ENCODE data around the gene FNIP1. TPM values are rescaled to one million over a fixed set of nuclear protein-coding genes. Genes with fewer than 3 reads are reported as not detected.

Gene FNIP1
- total and polyA plus RNA-seq, 2 donors (not counting 1 experiment from before 2014, with no cell fraction given), result 10.3 to 52.8 TPM

GRCh38 chr5:131634238-131634637, 162.6 kb downstream of the FNIP1 start:
- TF ChIP-seq CTCF (IDR thresholded peaks at IDR 0.05), result no peak
- TF ChIP-seq EZH2 (IDR thresholded peaks at IDR 0.05; ENCODE audit: borderline replicate concordance, insufficient read depth, low read depth, low read length, poor library complexity, severe bottlenecking), result no peak
- Histone ChIP-seq H3K36me3 (replicated peaks in 1 of 2; ENCODE audit: control extremely low read depth in 1 of 2, control insufficient read depth in 1 of 2, extremely low read depth in 1 of 2, insufficient read depth in 2 of 2, low read length in 1 of 2) (peaks cover 0 to 7% of the 10 kb centered on the region in 2 experiments), H3K27ac (ENCODE audit: low read length in 2 of 2) (peak overlapping the region; percentile 91 to 99), H4K20me1 (ENCODE audit: control insufficient read depth, insufficient read depth, low read length, poor library complexity, severe bottlenecking) (peaks cover 21% of the 10 kb centered on the region), H3K27me3 (replicated peaks in 1 of 4; ENCODE audit: control extremely low read depth in 1 of 4, control insufficient read depth in 3 of 4, insufficient read depth in 4 of 4, low read length in 3 of 4) (no peaks in the 10 kb centered on the region), H3K9me3 (ENCODE audit: control extremely low read depth in 1 of 3, control insufficient read depth in 2 of 3, insufficient read depth in 1 of 3, low read length in 2 of 3) (no peaks in the 10 kb centered on the region), H3K4me3 (ENCODE audit: control extremely low read depth in 1 of 5, extremely low read depth in 1 of 5, insufficient read depth in 1 of 5, low read depth in 2 of 5, low read length in 4 of 5) (peak overlapping the region; percentile 77 to 90 (median 78)), H3K4me2 (replicated peaks; ENCODE audit: low read depth, low read length, poor library complexity, severe bottlenecking) (peak overlapping the region; percentile 76), H3K79me2 (ENCODE audit: control insufficient read depth, insufficient read depth, low read length) (peaks cover 61% of the 10 kb centered on the region), H2AFZ (ENCODE audit: insufficient read depth, low read depth, low read length, poor library complexity, severe bottlenecking) (peak overlapping the region; percentile 92), H3K4me1 (ENCODE audit: control insufficient read depth in 2 of 2, insufficient read depth in 2 of 2, low read length in 2 of 2) (peaks cover 37 to 41% of the 10 kb centered on the region in 2 donors), H3K9ac (ENCODE audit: low read length) (peak overlapping the region; percentile 94)
- ChIA-PET CTCF (no interaction called here), POLR2A (interaction anchor here (1.2 kb wide), 1 partner anchor 163 kb away, joined by 3 read pairs; the partner anchor contains the start of gene FNIP1)
- Mint-ChIP-seq H3K27me3 (no peaks in the 10 kb centered on the region), H3K4me3 (peak overlapping the region; percentile 95), H3K4me1 (peaks cover 38% of the 10 kb centered on the region), H3K27ac (peak overlapping the region; percentile 99), H3K9me3 (ENCODE audit: insufficient read depth) (no peaks in the 10 kb centered on the region)
- WGBS (ENCODE audit: insufficient coverage), result 0% methylated on average over 4 of the region's 4 CpGs
- ATAC-seq (ENCODE audit: low read depth) (no peak), DNase-seq (no peak)
- intact Hi-C loops (cut with micrococcal nuclease), result loop anchor here (2.0 to 10.0 kb wide), 4 partner anchors 45 to 861 kb away; partner anchors contain the start of genes HINT1 and IRF1

GRCh38 chr5:131633830-131634229, 163.0 kb downstream of the FNIP1 start:
- peak; percentile 16 for DNase-seq

More at GRCh38 chr5:131633830-131634229, 163.0 kb downstream of the FNIP1 start:
- H4K20me1 ChIP-seq (ENCODE audit: control insufficient read depth, insufficient read depth, low read length, poor library complexity, severe bottlenecking), result peaks cover 26% of the 10 kb centered on the region
- TF ChIP-seq EZH2 (IDR thresholded peaks at IDR 0.05; ENCODE audit: borderline replicate concordance, insufficient read depth, low read depth, low read length, poor library complexity, severe bottlenecking) (no peak), CTCF (IDR thresholded peaks at IDR 0.05) (no peak)
- H3K4me3 ChIP-seq (ENCODE audit: control extremely low read depth in 1 of 5, extremely low read depth in 1 of 5, insufficient read depth in 1 of 5, low read depth in 2 of 5, low read length in 4 of 5), result peak overlapping the region; percentile 77 to 90 (median 78)
- ATAC-seq (ENCODE audit: low read depth), result no peak
- WGBS (ENCODE audit: insufficient coverage), result 17% methylated on average over 3 of the region's 5 CpGs
- Mint-ChIP-seq H3K9me3 (ENCODE audit: insufficient read depth) (no peaks in the 10 kb centered on the region), H3K27me3 (no peaks in the 10 kb centered on the region), H3K27ac (peak overlapping the region; percentile 99), H3K4me1 (peaks cover 40% of the 10 kb centered on the region), H3K4me3 (peak overlapping the region; percentile 95)
- CTCF ChIA-PET, result interaction anchor here (1.3 kb wide), 1 partner anchor 44 kb away, joined by 4 read pairs; no protein-coding TSS in a partner anchor
- POLR2A ChIA-PET, result interaction anchor here (1.2 kb wide), 1 partner anchor 163 kb away, joined by 3 read pairs; the partner anchor contains the start of gene FNIP1
- peak overlapping the region; percentile 76 for H3K4me2 ChIP-seq (replicated peaks; ENCODE audit: low read depth, low read length, poor library complexity, severe bottlenecking)
- H3K9ac ChIP-seq (ENCODE audit: low read length), result peak overlapping the region; percentile 94
- peak overlapping the region; percentile 91 to 99 for H3K27ac ChIP-seq (ENCODE audit: low read length in 2 of 2)
- H3K27me3 ChIP-seq (replicated peaks in 1 of 4; ENCODE audit: control extremely low read depth in 1 of 4, control insufficient read depth in 3 of 4, insufficient read depth in 4 of 4, low read length in 3 of 4), result no peaks in the 10 kb centered on the region
- intact Hi-C loops (cut with micrococcal nuclease), result loop anchor here (2.0 to 10.0 kb wide), 4 partner anchors 45 to 861 kb away; partner anchors contain the start of genes HINT1 and IRF1
- peaks cover 37 to 41% of the 10 kb centered on the region in 2 donors for H3K4me1 ChIP-seq (ENCODE audit: control insufficient read depth in 2 of 2, insufficient read depth in 2 of 2, low read length in 2 of 2)
- H3K36me3 ChIP-seq (replicated peaks in 1 of 2; ENCODE audit: control extremely low read depth in 1 of 2, control insufficient read depth in 1 of 2, extremely low read depth in 1 of 2, insufficient read depth in 2 of 2, low read length in 1 of 2), result peaks cover 0 to 7% of the 10 kb centered on the region in 2 experiments
- peak overlapping the region; percentile 92 for H2AFZ ChIP-seq (ENCODE audit: insufficient read depth, low read depth, low read length, poor library complexity, severe bottlenecking)
- H3K79me2 ChIP-seq (ENCODE audit: control insufficient read depth, insufficient read depth, low read length), result peaks cover 65% of the 10 kb centered on the region
- H3K9me3 ChIP-seq (ENCODE audit: control extremely low read depth in 1 of 3, control insufficient read depth in 2 of 3, insufficient read depth in 1 of 3, low read length in 2 of 3), result no peaks in the 10 kb centered on the region
